ENCODE results near the gene ATRAID.

DNA sequence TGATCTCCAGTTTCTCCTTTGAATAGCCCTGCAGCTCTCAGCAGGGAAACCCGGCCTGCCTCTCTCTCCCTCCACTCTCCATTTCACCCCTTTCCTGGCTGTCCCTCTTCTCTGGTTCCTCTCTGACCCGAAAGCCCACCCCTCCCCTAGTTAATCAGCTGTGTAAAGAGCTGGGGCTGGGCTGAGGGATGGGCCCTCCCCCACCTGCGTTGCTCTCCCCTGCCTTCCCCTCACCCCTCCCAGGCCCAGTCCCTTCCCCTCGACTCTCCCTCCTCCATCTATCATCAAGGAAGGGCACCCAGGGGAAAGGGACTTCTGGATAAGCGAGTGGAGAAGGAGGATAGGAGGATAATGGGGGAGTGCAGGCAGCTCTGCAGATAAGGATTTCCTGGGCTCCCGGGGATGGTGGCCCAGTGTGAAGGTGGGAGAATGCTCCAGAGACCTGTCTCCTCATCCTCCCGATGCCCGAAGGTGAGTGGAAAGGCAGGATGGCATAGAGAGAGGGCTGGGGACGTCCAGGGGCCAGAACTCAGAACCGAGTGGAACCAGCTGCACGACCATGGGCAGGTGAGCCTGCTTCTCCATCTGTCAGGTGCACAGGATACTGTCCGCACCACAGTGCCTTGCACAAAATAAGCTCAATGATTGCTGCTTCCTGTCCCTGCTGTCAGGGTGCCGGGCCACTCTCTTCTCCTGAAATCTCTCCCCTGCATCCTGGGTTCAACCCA, 39.0 kb downstream of the ATRAID start:
- TF ChIP-seq RAD21 (IDR thresholded peaks at IDR 0.05; ENCODE audit: insufficient read depth, low read depth, low read length) (no peak), POLR2AphosphoS5 (IDR thresholded peaks at IDR 0.05; ENCODE audit: low read length) (no peak), BMI1 (IDR thresholded peaks at IDR 0.05; ENCODE audit: borderline replicate concordance) (no peak), SPI1 (IDR thresholded peaks at IDR 0.05; ENCODE audit: borderline replicate concordance, insufficient read depth, low read depth, low read length) (no peak)
- TF ChIP-seq, protein P1, sequence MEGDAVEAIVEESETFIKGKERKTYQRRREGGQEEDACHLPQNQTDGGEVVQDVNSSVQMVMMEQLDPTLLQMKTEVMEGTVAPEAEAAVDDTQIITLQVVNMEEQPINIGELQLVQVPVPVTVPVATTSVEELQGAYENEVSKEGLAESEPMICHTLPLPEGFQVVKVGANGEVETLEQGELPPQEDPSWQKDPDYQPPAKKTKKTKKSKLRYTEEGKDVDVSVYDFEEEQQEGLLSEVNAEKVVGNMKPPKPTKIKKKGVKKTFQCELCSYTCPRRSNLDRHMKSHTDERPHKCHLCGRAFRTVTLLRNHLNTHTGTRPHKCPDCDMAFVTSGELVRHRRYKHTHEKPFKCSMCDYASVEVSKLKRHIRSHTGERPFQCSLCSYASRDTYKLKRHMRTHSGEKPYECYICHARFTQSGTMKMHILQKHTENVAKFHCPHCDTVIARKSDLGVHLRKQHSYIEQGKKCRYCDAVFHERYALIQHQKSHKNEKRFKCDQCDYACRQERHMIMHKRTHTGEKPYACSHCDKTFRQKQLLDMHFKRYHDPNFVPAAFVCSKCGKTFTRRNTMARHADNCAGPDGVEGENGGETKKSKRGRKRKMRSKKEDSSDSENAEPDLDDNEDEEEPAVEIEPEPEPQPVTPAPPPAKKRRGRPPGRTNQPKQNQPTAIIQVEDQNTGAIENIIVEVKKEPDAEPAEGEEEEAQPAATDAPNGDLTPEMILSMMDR (IDR thresholded peaks at IDR 0.05 in 2 of 3, conservative IDR thresholded peaks at IDR 0.05 in 1 of 3; ENCODE audit: control insufficient read depth in 2 of 3, extremely low read depth in 1 of 3, insufficient read depth in 1 of 3, low read depth in 3 of 3, low read length in 3 of 3), result no peak

All from GM12878 (cell line).